Activated CD4-positive, alpha-beta T cell treated with anti-CD3 and anti-CD28 coated beads, Interleukin-2, Interleukin-6, amounts not matched to agents 100 ng/mL and 50 ng/mL, durations not matched to agents 16 hours and 8 hours (primary cell): ENCODE data around the gene DOCK11.
"Not testable (repeated sequence)": the region's sequence is repeated elsewhere in the genome, so short reads cannot be mapped to it uniquely, and the experiment has no call there.

Experiments
- DNase-seq: peaks from one replicate; pipeline ENCODE4 v3.0.0-alpha.2; 2020

The DOCK11 gene

GRCh38 chrX:118495061-118495921 is at the start of gene DOCK11:
DOCK11 (plus strand) TSS chrX:118495815; CDS start chrX:118495972, 157 bp downstream.
- DNase-seq = peak; percentile 87

- no peak for DNase-seq
Measured at GRCh38 chrX:118448273-118448783, 47.3 kb upstream of the DOCK11 start.

- DNase-seq = no peak
Measured at GRCh38 chrX:118455013-118455412, 40.6 kb upstream of the DOCK11 start.

- peak; percentile 28 for DNase-seq
Measured at GRCh38 chrX:118459494-118459893, 36.1 kb upstream of the DOCK11 start.

- DNase-seq = no peak
Measured at GRCh38 chrX:118464501-118464900, 31.1 kb upstream of the DOCK11 start.

GRCh38 chrX:118468122-118468521 is 27.5 kb upstream of the DOCK11 start:
- DNase-seq = no peak

- DNase-seq = not testable (repeated sequence)
Measured at GRCh38 chrX:118470721-118471347, 24.8 kb upstream of the DOCK11 start.

- no peak for DNase-seq
Measured at GRCh38 chrX:118474586-118474985, 21.0 kb upstream of the DOCK11 start.

GRCh38 chrX:118475903-118476302 is 19.7 kb upstream of the DOCK11 start:
- DNase-seq = no peak

- no peak for DNase-seq
Measured at GRCh38 chrX:118480172-118480571, 15.4 kb upstream of the DOCK11 start.

GRCh38 chrX:118482384-118482783 is 13.2 kb upstream of the DOCK11 start:
- DNase-seq = not testable (repeated sequence)

GRCh38 chrX:118484216-118484903 is 11.3 kb upstream of the DOCK11 start:
- DNase-seq = no peak

GRCh38 chrX:118486693-118487092 is 8.9 kb upstream of the DOCK11 start:
- not testable (repeated sequence) for DNase-seq

- DNase-seq = no peak
Measured at GRCh38 chrX:118493016-118493415, 2.6 kb upstream of the DOCK11 start.

GRCh38 chrX:118493653-118494297 is 1.8 kb upstream of the DOCK11 start:
- no peak for DNase-seq

GRCh38 chrX:118495958-118496762 is 545 bp downstream of the DOCK11 start:
- DNase-seq = peak; percentile 85

- peak; percentile 12 for DNase-seq
Measured at GRCh38 chrX:118496763-118497079, 1.1 kb downstream of the DOCK11 start.

GRCh38 chrX:118497180-118497818 is 1.7 kb downstream of the DOCK11 start:
- peak; percentile 56 for DNase-seq

- DNase-seq = no peak
Measured at GRCh38 chrX:118498351-118498750, 2.7 kb downstream of the DOCK11 start.

- DNase-seq = no peak
Measured at GRCh38 chrX:118498755-118499154, 3.1 kb downstream of the DOCK11 start.

- no peak for DNase-seq
Measured at GRCh38 chrX:118499295-118499694, 3.7 kb downstream of the DOCK11 start.
